Activated CD4-positive, alpha-beta T cell treated with anti-CD3 and anti-CD28 coated beads, Interleukin-2, amount 10 ng/mL, durations not matched to agents 24 days and 14 days (primary cell): ENCODE measurements around the gene HAX1. TPM values are rescaled to one million over a fixed set of nuclear protein-coding genes. Genes with fewer than 3 reads are reported as not detected.
"Not testable (repeated sequence)": the region's sequence is repeated elsewhere in the genome, so short reads cannot be mapped to it uniquely, and the experiment has no call there.

Experiments
- DNase-seq: peaks from one replicate; pipeline ENCODE4 v3.0.0; 2022
- H3K27ac Mint-ChIP-seq: one replicate; pipeline ENCODE4 v1.8.0; 2022; ENCODE audit warnings: mild to moderate bottlenecking, mixed read lengths
- H3K27me3 Mint-ChIP-seq: one replicate; pipeline ENCODE4 v1.8.0; 2022; ENCODE audit warnings: mixed read lengths
- H3K36me3 Mint-ChIP-seq: one replicate; pipeline ENCODE4 v1.8.0; 2022; ENCODE audit warnings: low read depth, mild to moderate bottlenecking, mixed read lengths
- H3K4me1 Mint-ChIP-seq: one replicate; pipeline ENCODE4 v1.8.0; 2021; ENCODE audit warnings: mixed read lengths
- H3K4me3 Mint-ChIP-seq: one replicate; pipeline ENCODE4 v1.8.0; 2022; ENCODE audit warnings: mild to moderate bottlenecking, moderate library complexity, mixed read lengths
- H3K9me3 Mint-ChIP-seq: one replicate; pipeline ENCODE4 v1.8.0; 2021; ENCODE audit warnings: mixed read lengths
- intact Hi-C: fragments of 100-400 bp; cut with micrococcal nuclease; formaldehyde crosslinking; loops from one replicate; pipeline ENCODE4 v1.15.1; 2023
- total RNA-seq: library from RNA; stranded (reverse); gene quantifications from 2 replicates; pipeline ENCODE4 v1.2.3, GENCODE V29; 2022

HAX1 gene
- 114 and 118 TPM in 2 replicates for total RNA-seq

- DNase-seq = peak; percentile 98
- Mint-ChIP-seq H3K36me3 (peaks cover 35% of the 10 kb centered on the region), H3K9me3 (no peaks in the 10 kb centered on the region), H3K4me1 (peaks cover 39% of the 10 kb centered on the region), H3K4me3 (peak within 1 kb of the TSS; percentile 97), H3K27ac (peak within 1 kb of the TSS; percentile 98), H3K27me3 (no peaks in the 10 kb centered on the region)
- intact Hi-C loops = loop anchor here (1.0 to 5.0 kb wide), 8 partner anchors 52 to 475 kb away; partner anchors contain the start of genes RPS27 and UBAP2L
Observed at GRCh38 chr1:154272217-154272998, at the start of gene HAX1. TSS of gene HAX1 (plus strand) at chr1:154272629. CDS start at chr1:154272724, 95 bp downstream.

- no peak for DNase-seq
- peaks cover 78% of the 10 kb centered on the region for H3K36me3 Mint-ChIP-seq
- H3K27ac Mint-ChIP-seq = peak overlapping the region; percentile 76
- peak overlapping the region; percentile 96 for H3K4me3 Mint-ChIP-seq
- H3K27me3 Mint-ChIP-seq = peaks cover 3% of the 10 kb centered on the region
- H3K9me3 Mint-ChIP-seq = no peaks in the 10 kb centered on the region
- H3K4me1 Mint-ChIP-seq = peaks cover 48% of the 10 kb centered on the region
- intact Hi-C loops = loop anchor here (10.0 kb wide), 1 partner anchor 382 kb away; the partner anchor contains the start of gene ADAR
Observed at GRCh38 chr1:154222918-154223317, 49.5 kb upstream of the HAX1 start.

GRCh38 chr1:154223621-154224020 lies 48.8 kb upstream of the HAX1 start:
- Mint-ChIP-seq H3K36me3 (peaks cover 77% of the 10 kb centered on the region), H3K4me3 (peak overlapping the region; percentile 96), H3K4me1 (peaks cover 43% of the 10 kb centered on the region), H3K27ac (no peak overlapping the region), H3K9me3 (no peaks in the 10 kb centered on the region), H3K27me3 (peaks cover 3% of the 10 kb centered on the region)
- no peak for DNase-seq
- intact Hi-C loops = loop anchor here (10.0 kb wide), 1 partner anchor 381 kb away; the partner anchor contains the start of gene ADAR

- DNase-seq = no peak
- intact Hi-C loops = loop anchor here (10.0 kb wide), 1 partner anchor 379 kb away; the partner anchor contains the start of gene ADAR
- Mint-ChIP-seq H3K4me1 (peaks cover 35% of the 10 kb centered on the region), H3K9me3 (no peaks in the 10 kb centered on the region), H3K27me3 (peaks cover 3% of the 10 kb centered on the region), H3K36me3 (peaks cover 75% of the 10 kb centered on the region), H3K4me3 (no peak overlapping the region), H3K27ac (no peak overlapping the region)
Observed at GRCh38 chr1:154225370-154225769, 47.1 kb upstream of the HAX1 start.

- H3K9me3 Mint-ChIP-seq, H3K27ac Mint-ChIP-seq: not testable (repeated sequence)
Observed at GRCh38 chr1:154231112-154231511, 41.3 kb upstream of the HAX1 start.

GRCh38 chr1:154233127-154233526 lies 39.3 kb upstream of the HAX1 start:
- H3K4me3 Mint-ChIP-seq, H3K9me3 Mint-ChIP-seq, intact Hi-C loops, H3K27me3 Mint-ChIP-seq, H3K27ac Mint-ChIP-seq, DNase-seq: not testable (repeated sequence)
- peaks cover 15% of the 10 kb centered on the region for H3K4me1 Mint-ChIP-seq
- H3K36me3 Mint-ChIP-seq = peaks cover 79% of the 10 kb centered on the region

More at GRCh38 chr1:154231112-154231511, 41.3 kb upstream of the HAX1 start:
- DNase-seq, intact Hi-C loops, H3K4me3 Mint-ChIP-seq, H3K27me3 Mint-ChIP-seq: not testable (repeated sequence)
- H3K36me3 Mint-ChIP-seq = peaks cover 79% of the 10 kb centered on the region
- H3K4me1 Mint-ChIP-seq = peaks cover 14% of the 10 kb centered on the region

GRCh38 chr1:154236855-154237254 lies 35.6 kb upstream of the HAX1 start:
- DNase-seq = no peak
- Mint-ChIP-seq H3K4me1 (peaks cover 26% of the 10 kb centered on the region), H3K4me3 (no peak overlapping the region), H3K36me3 (peaks cover 78% of the 10 kb centered on the region), H3K27me3 (no peaks in the 10 kb centered on the region), H3K27ac (no peak overlapping the region), H3K9me3 (no peaks in the 10 kb centered on the region)
- intact Hi-C loops = no loop called here

GRCh38 chr1:154237435-154237834 lies 35.0 kb upstream of the HAX1 start:
- Mint-ChIP-seq H3K27me3 (no peaks in the 10 kb centered on the region), H3K4me1 (peaks cover 23% of the 10 kb centered on the region), H3K27ac (no peak overlapping the region), H3K4me3 (no peak overlapping the region), H3K36me3 (peaks cover 78% of the 10 kb centered on the region), H3K9me3 (no peaks in the 10 kb centered on the region)
- intact Hi-C loops = no loop called here
- no peak for DNase-seq

- no peak for DNase-seq
- no peak overlapping the region for H3K27ac Mint-ChIP-seq
- intact Hi-C loops = no loop called here
Observed at GRCh38 chr1:154237880-154238506, 34.4 kb upstream of the HAX1 start.

GRCh38 chr1:154239491-154239890 lies 32.9 kb upstream of the HAX1 start:
- Mint-ChIP-seq H3K27me3 (no peaks in the 10 kb centered on the region), H3K36me3 (peaks cover 86% of the 10 kb centered on the region), H3K4me3 (no peak overlapping the region), H3K9me3 (no peaks in the 10 kb centered on the region), H3K27ac (no peak overlapping the region), H3K4me1 (peaks cover 23% of the 10 kb centered on the region)
- no peak for DNase-seq
- intact Hi-C loops = no loop called here

More at GRCh38 chr1:154237880-154238506, 34.4 kb upstream of the HAX1 start:
- H3K4me1 Mint-ChIP-seq = peaks cover 25% of the 10 kb centered on the region
- H3K4me3 Mint-ChIP-seq = no peak overlapping the region
- no peaks in the 10 kb centered on the region for H3K9me3 Mint-ChIP-seq
- H3K27me3 Mint-ChIP-seq = no peaks in the 10 kb centered on the region
- H3K36me3 Mint-ChIP-seq = peaks cover 83% of the 10 kb centered on the region

GRCh38 chr1:154240294-154240833 lies 32.1 kb upstream of the HAX1 start:
- peaks cover 21% of the 10 kb centered on the region for H3K4me1 Mint-ChIP-seq
- H3K27me3 Mint-ChIP-seq = no peaks in the 10 kb centered on the region
- H3K4me3 Mint-ChIP-seq = no peak overlapping the region
- H3K36me3 Mint-ChIP-seq = peaks cover 85% of the 10 kb centered on the region
- intact Hi-C loops = no loop called here
- DNase-seq = no peak
- peak overlapping the region; percentile 22 for H3K27ac Mint-ChIP-seq
- H3K9me3 Mint-ChIP-seq = no peaks in the 10 kb centered on the region

GRCh38 chr1:154241703-154242351 lies 30.6 kb upstream of the HAX1 start:
- no peak for DNase-seq
- no peaks in the 10 kb centered on the region for H3K27me3 Mint-ChIP-seq
- no peak overlapping the region for H3K4me3 Mint-ChIP-seq
- intact Hi-C loops = no loop called here
- H3K9me3 Mint-ChIP-seq = no peaks in the 10 kb centered on the region
- peaks cover 83% of the 10 kb centered on the region for H3K36me3 Mint-ChIP-seq
- peaks cover 21% of the 10 kb centered on the region for H3K4me1 Mint-ChIP-seq
- H3K27ac Mint-ChIP-seq = peak overlapping the region; percentile 46

GRCh38 chr1:154253671-154254070 lies 18.8 kb upstream of the HAX1 start:
- no peaks in the 10 kb centered on the region for H3K9me3 Mint-ChIP-seq
- no peak for DNase-seq
- peaks cover 79% of the 10 kb centered on the region for H3K36me3 Mint-ChIP-seq
- H3K27ac Mint-ChIP-seq = no peak overlapping the region
- intact Hi-C loops = no loop called here
- no peaks in the 10 kb centered on the region for H3K27me3 Mint-ChIP-seq
- H3K4me3 Mint-ChIP-seq = no peak overlapping the region
- H3K4me1 Mint-ChIP-seq = no peaks in the 10 kb centered on the region
